SK-N-SH treated with all-trans-retinoic acid at 6 μM for 48 hours (cell line): ENCODE measurements around the gene ANO3.

Experiments used
- ARNTL ChIP-seq: fragments of 450-650 bp; formaldehyde crosslinking; IDR thresholded peaks from 2 replicates; pipeline ENCODE4 v1.5.0; 2020; ENCODE audit warnings: low read depth, mild to moderate bottlenecking, moderate library complexity, borderline replicate concordance
- BACH2 ChIP-seq: fragments of 250-450 bp; sonication (Bioruptor Pico); IDR thresholded peaks from 2 replicates; pipeline ENCODE4 v1.9.0; 2021; ENCODE audit warnings: mild to moderate bottlenecking, borderline replicate concordance
- CREB5 ChIP-seq: fragments of 250-450 bp; sonication (Bioruptor Pico); IDR thresholded peaks from 2 replicates; pipeline ENCODE4 v1.5.1; 2020; ENCODE audit warnings: low read depth, mild to moderate bottlenecking, moderate library complexity
- CSRNP3 ChIP-seq: fragments of 250-450 bp; sonication (Bioruptor Pico); IDR thresholded peaks from 2 replicates; pipeline ENCODE4 v1.5.1; 2021; ENCODE audit warnings: mild to moderate bottlenecking, moderate library complexity
- ESRRG ChIP-seq: fragments of 250-450 bp; sonication (Bioruptor Pico); IDR thresholded peaks from 2 replicates; pipeline ENCODE4 v1.6.1; 2021; ENCODE audit warnings: mild to moderate bottlenecking
- OSR1 ChIP-seq: fragments of 250-450 bp; sonication (Bioruptor Pico); IDR thresholded peaks from 2 replicates; pipeline ENCODE4 v1.8.0; 2022; ENCODE audit warnings: moderate library complexity, mild to moderate bottlenecking, inconsistent platforms
- RARB ChIP-seq: fragments of 250-450 bp; sonication (Bioruptor Pico); IDR thresholded peaks from 2 replicates; pipeline ENCODE4 v1.8.0; 2021; ENCODE audit warnings: mild to moderate bottlenecking, moderate library complexity
- TCF4 ChIP-seq: fragments of 250-450 bp; sonication (Bioruptor Pico); IDR thresholded peaks from 2 replicates; pipeline ENCODE4 v1.8.0; 2021; ENCODE audit warnings: mild to moderate bottlenecking, moderate library complexity, borderline replicate concordance
- ZFP30 ChIP-seq: fragments of 450-650 bp; formaldehyde crosslinking; IDR thresholded peaks from 2 replicates; pipeline ENCODE4 v1.5.0; 2022; ENCODE audit warnings: mild to moderate bottlenecking, moderate library complexity

DNA sequence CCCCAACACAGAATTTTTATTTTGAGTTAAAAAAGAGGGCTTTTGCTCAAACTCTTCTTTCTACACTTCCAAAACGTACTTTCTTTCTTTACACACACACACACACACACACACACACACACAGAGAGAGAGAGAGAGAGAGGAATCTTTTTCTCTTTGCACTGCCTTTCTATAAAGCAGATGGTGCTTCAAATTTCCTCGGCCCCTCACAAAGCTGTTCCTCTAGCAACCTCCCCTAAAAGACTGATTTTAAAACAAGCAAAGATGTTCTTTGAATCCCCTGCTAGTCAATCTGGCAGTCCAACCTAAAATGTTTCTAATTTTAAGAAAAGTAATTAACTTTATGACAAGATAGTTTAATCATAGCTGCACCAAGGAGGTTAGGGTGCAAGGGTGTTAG is 2.7 kb upstream of the ANO3 start:
- no peak for TF ChIP-seq ARNTL (CRISPR knock-in tag)
- no peak for TF ChIP-seq CREB5 (CRISPR knock-in tag)
- TF ChIP-seq ESRRG, result no peak
- no peak for TF ChIP-seq RARB (CRISPR knock-in tag)
- no peak for TF ChIP-seq CSRNP3
- no peak for TF ChIP-seq ZFP30 (CRISPR knock-in tag)
- no peak for TF ChIP-seq BACH2 (CRISPR knock-in tag)
- TF ChIP-seq TCF4 (CRISPR knock-in tag), result no peak
- no peak for TF ChIP-seq OSR1 (CRISPR knock-in tag)
